ENCODE data around the gene CYP2C18.

Gene CYP2C18

GRCh38 chr10:94687625-94688248, 4.2 kb downstream of the CYP2C18 start:
- H3K4me1 ChIP-seq (ENCODE audit: insufficient read depth, low read length, poor library complexity, severe bottlenecking) = no peaks in the 10 kb centered on the region
- H3K27me3 ChIP-seq (ENCODE audit: insufficient read depth, low read length, poor library complexity, severe bottlenecking) = no peaks in the 10 kb centered on the region
- no peaks in the 10 kb centered on the region for H4K20me1 ChIP-seq (ENCODE audit: insufficient read depth, low read length, poor library complexity, severe bottlenecking)
- no peak overlapping the region for H2AFZ ChIP-seq (ENCODE audit: low read length)
- H3K36me3 ChIP-seq (ENCODE audit: insufficient read depth, low read length) = no peaks in the 10 kb centered on the region
- TF ChIP-seq CTCF (conservative IDR thresholded peaks at IDR 0.05; ENCODE audit: low read length) = no peak
- no peak for TF ChIP-seq EZH2phosphoT487 (IDR thresholded peaks at IDR 0.05; ENCODE audit: borderline replicate concordance)
- no peaks in the 10 kb centered on the region for H3F3A ChIP-seq (ENCODE audit: low read depth)
- H3K4me3 ChIP-seq (ENCODE audit: low read length, poor library complexity, severe bottlenecking) = no peak overlapping the region
- no peak overlapping the region for H3K9ac ChIP-seq (ENCODE audit: low read depth, low read length, poor library complexity, severe bottlenecking)
- no peak overlapping the region for H3K4me2 ChIP-seq (ENCODE audit: low read depth, low read length, poor library complexity, severe bottlenecking)
- no peaks in the 10 kb centered on the region for H3K9me2 ChIP-seq (replicated peaks; ENCODE audit: low read depth, low read length)
- H3K79me2 ChIP-seq (ENCODE audit: insufficient read depth, low read length) = no peaks in the 10 kb centered on the region
- H3K9me3 ChIP-seq (ENCODE audit: insufficient read depth, low read depth, low read length) = no peaks in the 10 kb centered on the region

DNA sequence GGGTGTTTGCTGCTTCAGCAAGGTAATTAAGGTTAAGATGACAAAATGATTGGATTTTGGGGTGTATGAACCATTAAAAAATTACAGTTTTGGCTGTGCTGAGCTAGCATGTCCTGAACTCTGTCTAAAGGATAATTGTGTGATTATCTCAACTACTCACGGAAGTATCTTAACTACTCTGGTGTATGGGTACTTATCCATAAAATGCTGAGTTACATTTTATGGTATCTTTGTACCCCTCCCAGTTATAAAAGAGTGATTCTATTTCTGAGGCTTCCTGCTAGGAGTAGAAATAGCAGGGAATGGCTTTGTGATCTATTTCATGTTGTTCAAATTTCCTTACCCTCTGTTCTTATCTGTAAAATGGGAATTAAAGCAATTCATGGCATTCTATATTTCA, 22.6 kb downstream of the CYP2C18 start:
- Histone ChIP-seq H3K9me2 (replicated peaks; ENCODE audit: low read depth, low read length) (no peaks in the 10 kb centered on the region), H3K4me1 (ENCODE audit: insufficient read depth, low read length, poor library complexity, severe bottlenecking) (no peaks in the 10 kb centered on the region), H3K9me3 (ENCODE audit: insufficient read depth, low read depth, low read length) (no peaks in the 10 kb centered on the region), H3K27me3 (ENCODE audit: insufficient read depth, low read length, poor library complexity, severe bottlenecking) (no peaks in the 10 kb centered on the region), H3K9ac (ENCODE audit: low read depth, low read length, poor library complexity, severe bottlenecking) (no peak overlapping the region), H3K36me3 (ENCODE audit: insufficient read depth, low read length) (no peaks in the 10 kb centered on the region), H3K4me2 (ENCODE audit: low read depth, low read length, poor library complexity, severe bottlenecking) (no peak overlapping the region), H3K4me3 (ENCODE audit: low read length, poor library complexity, severe bottlenecking) (no peak overlapping the region), H2AFZ (ENCODE audit: low read length) (no peak overlapping the region), H3F3A (ENCODE audit: low read depth) (no peaks in the 10 kb centered on the region), H3K79me2 (ENCODE audit: insufficient read depth, low read length) (no peaks in the 10 kb centered on the region), H4K20me1 (ENCODE audit: insufficient read depth, low read length, poor library complexity, severe bottlenecking) (no peaks in the 10 kb centered on the region)
- TF ChIP-seq EZH2phosphoT487 (IDR thresholded peaks at IDR 0.05; ENCODE audit: borderline replicate concordance) (no peak), CTCF (conservative IDR thresholded peaks at IDR 0.05; ENCODE audit: low read length) (no peak)

DNA sequence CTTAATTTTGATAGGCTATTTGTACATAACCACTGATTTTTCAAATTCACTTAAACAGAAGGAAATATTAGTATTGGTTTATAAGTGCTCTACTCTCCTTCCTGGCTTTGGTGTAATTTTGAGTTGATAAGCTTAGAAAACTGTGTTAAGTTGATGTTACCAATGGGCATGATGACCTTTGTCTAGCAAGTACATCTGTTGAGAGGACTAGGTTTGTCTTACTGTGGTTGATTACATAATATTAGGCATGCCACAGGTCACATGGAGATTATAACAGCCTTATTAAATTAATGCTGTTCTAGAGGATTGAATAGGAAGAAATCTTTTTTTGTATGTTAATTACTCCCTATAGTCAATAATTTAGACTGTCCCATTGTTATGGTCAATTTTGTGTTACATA, 27.0 kb downstream of the CYP2C18 start:
- Histone ChIP-seq H3K79me2 (ENCODE audit: insufficient read depth, low read length) (no peaks in the 10 kb centered on the region), H3K4me2 (ENCODE audit: low read depth, low read length, poor library complexity, severe bottlenecking) (no peak overlapping the region), H3K4me1 (ENCODE audit: insufficient read depth, low read length, poor library complexity, severe bottlenecking) (no peaks in the 10 kb centered on the region), H3K9me2 (replicated peaks; ENCODE audit: low read depth, low read length) (no peaks in the 10 kb centered on the region), H3K36me3 (ENCODE audit: insufficient read depth, low read length) (no peaks in the 10 kb centered on the region), H4K20me1 (ENCODE audit: insufficient read depth, low read length, poor library complexity, severe bottlenecking) (no peaks in the 10 kb centered on the region), H3K4me3 (ENCODE audit: low read length, poor library complexity, severe bottlenecking) (no peak overlapping the region), H3K9ac (ENCODE audit: low read depth, low read length, poor library complexity, severe bottlenecking) (no peak overlapping the region), H3K27me3 (ENCODE audit: insufficient read depth, low read length, poor library complexity, severe bottlenecking) (no peaks in the 10 kb centered on the region), H3F3A (ENCODE audit: low read depth) (no peaks in the 10 kb centered on the region), H2AFZ (ENCODE audit: low read length) (no peak overlapping the region), H3K9me3 (ENCODE audit: insufficient read depth, low read depth, low read length) (no peaks in the 10 kb centered on the region)
- no peak for TF ChIP-seq EZH2phosphoT487 (IDR thresholded peaks at IDR 0.05; ENCODE audit: borderline replicate concordance)
- TF ChIP-seq CTCF (conservative IDR thresholded peaks at IDR 0.05; ENCODE audit: low read length) = no peak
